ENCODE measurements around the gene ITPR2.

ITPR2 gene

DNA sequence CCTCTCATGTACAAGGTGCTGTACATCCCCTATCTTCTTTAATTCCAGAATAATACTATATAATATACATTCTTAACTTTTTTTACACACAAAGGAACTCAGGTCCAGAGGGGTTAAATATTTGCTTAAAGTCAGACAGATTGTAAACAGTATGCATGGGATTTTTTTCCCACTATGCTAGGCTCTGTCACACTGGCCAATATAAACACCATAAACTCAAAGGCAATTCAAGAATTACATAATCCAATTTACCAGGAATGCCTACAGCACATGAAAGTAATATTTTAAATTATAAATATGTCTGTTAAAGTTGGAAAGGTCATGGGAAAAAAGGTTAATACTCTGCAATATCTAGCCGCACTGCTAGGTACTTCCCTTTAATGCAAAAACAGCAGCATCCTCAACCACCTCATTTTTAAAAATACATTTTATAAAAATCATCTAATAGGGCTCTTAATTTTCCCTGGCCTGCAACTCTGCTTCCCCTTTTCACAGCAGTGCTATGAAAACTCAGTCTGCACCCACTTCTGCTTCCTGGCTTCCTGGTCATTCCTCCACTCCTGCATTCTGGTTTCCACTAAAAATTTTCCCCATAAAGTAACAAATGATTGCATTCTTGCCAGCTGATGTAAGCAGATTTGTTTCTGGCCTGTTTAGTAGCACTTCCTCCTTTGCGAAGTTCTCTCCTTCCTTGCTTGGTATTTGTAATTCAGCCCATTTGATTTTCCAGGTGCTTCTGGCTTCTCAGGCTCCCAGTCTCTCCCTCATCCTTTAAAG, 128.1 kb downstream of the ITPR2 start:
- no peaks in the 10 kb centered on the region for H3K36me3 ChIP-seq (replicated peaks; ENCODE audit: insufficient read depth, low read length)
- no peak overlapping the region for H2AFZ ChIP-seq (ENCODE audit: low read length)
- H3K9ac ChIP-seq (ENCODE audit: low read length), result no peak overlapping the region
- no peaks in the 10 kb centered on the region for H3F3A ChIP-seq (ENCODE audit: insufficient read depth, low read length)
- H3K9me2 ChIP-seq (replicated peaks; ENCODE audit: insufficient read depth, low read length), result no peaks in the 10 kb centered on the region
- H3K4me3 ChIP-seq (ENCODE audit: low read length), result no peak overlapping the region
- no peaks in the 10 kb centered on the region for H3K4me1 ChIP-seq (ENCODE audit: low read length)
- TF ChIP-seq EZH2phosphoT487 (IDR thresholded peaks at IDR 0.05; ENCODE audit: low read length), result no peak
- TF ChIP-seq, protein P1, sequence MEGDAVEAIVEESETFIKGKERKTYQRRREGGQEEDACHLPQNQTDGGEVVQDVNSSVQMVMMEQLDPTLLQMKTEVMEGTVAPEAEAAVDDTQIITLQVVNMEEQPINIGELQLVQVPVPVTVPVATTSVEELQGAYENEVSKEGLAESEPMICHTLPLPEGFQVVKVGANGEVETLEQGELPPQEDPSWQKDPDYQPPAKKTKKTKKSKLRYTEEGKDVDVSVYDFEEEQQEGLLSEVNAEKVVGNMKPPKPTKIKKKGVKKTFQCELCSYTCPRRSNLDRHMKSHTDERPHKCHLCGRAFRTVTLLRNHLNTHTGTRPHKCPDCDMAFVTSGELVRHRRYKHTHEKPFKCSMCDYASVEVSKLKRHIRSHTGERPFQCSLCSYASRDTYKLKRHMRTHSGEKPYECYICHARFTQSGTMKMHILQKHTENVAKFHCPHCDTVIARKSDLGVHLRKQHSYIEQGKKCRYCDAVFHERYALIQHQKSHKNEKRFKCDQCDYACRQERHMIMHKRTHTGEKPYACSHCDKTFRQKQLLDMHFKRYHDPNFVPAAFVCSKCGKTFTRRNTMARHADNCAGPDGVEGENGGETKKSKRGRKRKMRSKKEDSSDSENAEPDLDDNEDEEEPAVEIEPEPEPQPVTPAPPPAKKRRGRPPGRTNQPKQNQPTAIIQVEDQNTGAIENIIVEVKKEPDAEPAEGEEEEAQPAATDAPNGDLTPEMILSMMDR (IDR thresholded peaks at IDR 0.05; ENCODE audit: low read length), result no peak
- TF ChIP-seq EZH2 (optimal IDR thresholded peaks at IDR 0.05; ENCODE audit: low read depth, low read length), result no peak
- no peaks in the 10 kb centered on the region for H4K20me1 ChIP-seq (ENCODE audit: insufficient read depth, low read length)
- H3K27me3 ChIP-seq (replicated peaks; ENCODE audit: insufficient read depth, low read length), result no peaks in the 10 kb centered on the region
- H3K9me3 ChIP-seq (replicated peaks; ENCODE audit: insufficient read depth, low read length), result no peaks in the 10 kb centered on the region
- no peak overlapping the region for H3K4me2 ChIP-seq (ENCODE audit: low read depth, low read length)
- no peak overlapping the region for H3K27ac ChIP-seq (ENCODE audit: low read length)
- no peaks in the 10 kb centered on the region for H3K79me2 ChIP-seq (ENCODE audit: low read length)
- DNase-seq, result no peak

DNA sequence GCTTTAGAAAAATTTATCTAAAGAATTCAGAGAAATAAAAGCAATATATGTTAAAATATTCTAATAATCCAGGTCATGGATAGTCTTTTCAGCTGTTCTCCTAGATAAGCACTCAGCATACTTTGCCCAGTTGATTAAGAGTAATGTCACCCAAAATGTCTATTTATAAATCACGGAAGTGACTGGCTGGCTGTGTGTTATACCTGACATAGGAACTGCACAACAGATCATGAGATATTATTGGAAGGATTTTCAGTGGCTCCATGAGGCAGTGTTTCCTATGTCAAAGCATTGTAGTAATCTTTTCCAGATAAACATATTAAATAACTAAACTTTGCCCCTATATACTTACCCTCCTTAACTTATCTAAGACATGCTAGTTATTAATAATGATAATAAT, 128.8 kb downstream of the ITPR2 start:
- H3K79me2 ChIP-seq (ENCODE audit: low read length), result no peaks in the 10 kb centered on the region
- H3F3A ChIP-seq (ENCODE audit: insufficient read depth, low read length), result no peaks in the 10 kb centered on the region
- no peak overlapping the region for H3K27ac ChIP-seq (ENCODE audit: low read length)
- no peaks in the 10 kb centered on the region for H4K20me1 ChIP-seq (ENCODE audit: insufficient read depth, low read length)
- H3K9me3 ChIP-seq (replicated peaks; ENCODE audit: insufficient read depth, low read length), result no peaks in the 10 kb centered on the region
- H3K4me3 ChIP-seq (ENCODE audit: low read length), result no peak overlapping the region
- no peaks in the 10 kb centered on the region for H3K36me3 ChIP-seq (replicated peaks; ENCODE audit: insufficient read depth, low read length)
- H2AFZ ChIP-seq (ENCODE audit: low read length), result no peak overlapping the region
- no peaks in the 10 kb centered on the region for H3K9me2 ChIP-seq (replicated peaks; ENCODE audit: insufficient read depth, low read length)
- no peak overlapping the region for H3K9ac ChIP-seq (ENCODE audit: low read length)
- H3K4me2 ChIP-seq (ENCODE audit: low read depth, low read length), result no peak overlapping the region
- H3K4me1 ChIP-seq (ENCODE audit: low read length), result no peaks in the 10 kb centered on the region
- no peaks in the 10 kb centered on the region for H3K27me3 ChIP-seq (replicated peaks; ENCODE audit: insufficient read depth, low read length)
- no peak for DNase-seq
- TF ChIP-seq EZH2phosphoT487 (IDR thresholded peaks at IDR 0.05; ENCODE audit: low read length), result no peak
- TF ChIP-seq, protein P1 (IDR thresholded peaks at IDR 0.05; ENCODE audit: low read length), result no peak
- TF ChIP-seq EZH2 (optimal IDR thresholded peaks at IDR 0.05; ENCODE audit: low read depth, low read length), result no peak

DNA sequence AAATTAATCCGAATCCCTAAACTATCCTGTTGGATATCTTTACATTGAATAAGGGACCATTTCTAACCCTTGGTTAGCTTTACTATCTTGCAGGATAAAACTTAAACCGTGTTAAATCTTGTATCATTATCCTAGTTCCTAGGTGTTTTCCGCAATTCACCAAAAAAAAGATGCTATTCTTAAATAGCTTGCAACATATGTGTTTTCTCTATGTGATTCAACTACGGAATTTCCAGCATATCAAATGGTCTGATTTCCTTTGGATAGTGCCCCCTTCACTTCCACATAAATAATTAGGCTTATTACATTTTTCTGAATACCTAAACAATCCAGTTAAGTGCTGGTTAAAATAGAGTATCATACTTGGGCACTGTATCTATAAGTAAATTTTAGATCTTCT, 130.3 kb downstream of the ITPR2 start:
- no peaks in the 10 kb centered on the region for H3F3A ChIP-seq (ENCODE audit: insufficient read depth, low read length)
- DNase-seq, result no peak
- H3K9ac ChIP-seq (ENCODE audit: low read length), result no peak overlapping the region
- no peaks in the 10 kb centered on the region for H3K9me2 ChIP-seq (replicated peaks; ENCODE audit: insufficient read depth, low read length)
- no peak overlapping the region for H3K27ac ChIP-seq (ENCODE audit: low read length)
- no peaks in the 10 kb centered on the region for H3K4me1 ChIP-seq (ENCODE audit: low read length)
- no peak overlapping the region for H2AFZ ChIP-seq (ENCODE audit: low read length)
- H3K79me2 ChIP-seq (ENCODE audit: low read length), result no peaks in the 10 kb centered on the region
- H3K4me2 ChIP-seq (ENCODE audit: low read depth, low read length), result no peak overlapping the region
- no peaks in the 10 kb centered on the region for H3K27me3 ChIP-seq (replicated peaks; ENCODE audit: insufficient read depth, low read length)
- TF ChIP-seq EZH2 (optimal IDR thresholded peaks at IDR 0.05; ENCODE audit: low read depth, low read length), result no peak
- no peak for TF ChIP-seq EZH2phosphoT487 (IDR thresholded peaks at IDR 0.05; ENCODE audit: low read length)
- TF ChIP-seq, protein P1 (IDR thresholded peaks at IDR 0.05; ENCODE audit: low read length), result no peak
- no peak overlapping the region for H3K4me3 ChIP-seq (ENCODE audit: low read length)
- H3K36me3 ChIP-seq (replicated peaks; ENCODE audit: insufficient read depth, low read length), result no peaks in the 10 kb centered on the region
- no peaks in the 10 kb centered on the region for H3K9me3 ChIP-seq (replicated peaks; ENCODE audit: insufficient read depth, low read length)
- no peaks in the 10 kb centered on the region for H4K20me1 ChIP-seq (ENCODE audit: insufficient read depth, low read length)

All from MM.1S (cell line).